GM12878 (cell line): Measurements from ENCODE around the gene USP36. TPM values are rescaled to one million over a fixed set of nuclear protein-coding genes. Genes with fewer than 3 reads are reported as not detected.

Experiments used
- ATAC-seq: fragments of 200-7000 bp; cut with Tn5 transposase; 3 replicates; pipeline ENCODE4 v1.9.1; 2020; ENCODE audit warnings: mild to moderate bottlenecking, moderate library complexity
- BruUV-seq: library from RNA; stranded (reverse); fragments of 400-500 nt; replicated peaks from 2 replicates; lab custom pipeline; 2021; lab: Mats Ljungman, UMichigan
- CTCF ChIA-PET: fragments of 300-600 bp; sonication (Branson Sonifier 250); formaldehyde crosslinking; extraction: SDS; loops from one replicate; lab custom pipeline; 2021; ENCODE audit warnings: inconsistent platforms; lab: Yijun Ruan, JAX
- POLR2A ChIA-PET: fragments of 350-600 bp; formaldehyde crosslinking; extraction: SDS; loops from one replicate; lab custom pipeline; 2021; ENCODE audit warnings: inconsistent platforms; lab: Charles Lee
- RAD21 ChIA-PET: fragments of 300-600 bp; sonication (Branson Sonifier 250); formaldehyde crosslinking; loops from one replicate; lab custom pipeline; 2023; ENCODE audit warnings: antibody characterized with exemption; ENCODE audit not compliant: unreplicated experiment; lab: Charles Lee
- SMC1A ChIA-PET: fragments of 300-600 bp; sonication (Branson Sonifier 250); formaldehyde crosslinking; loops from one replicate; lab custom pipeline; 2023; ENCODE audit not compliant: unreplicated experiment, uncharacterized antibody; lab: Charles Lee
- DNase-seq: peaks from one replicate; pipeline ENCODE4 v3.0.0-alpha.2; 2011; ENCODE audit warnings: low read depth, low spot score
- FAIRE-seq: peaks from 3 replicates; lab custom pipeline; 2011; peaks lifted over from hg19 to GRCh38; lab: Jason Lieb, UNC
- H2AFZ ChIP-seq: 2 replicates; pipeline ENCODE4 v1.6.0; 2011; ENCODE audit warnings: low read depth, low read length, control low read depth; ENCODE audit not compliant: control insufficient read depth
- H3K27ac ChIP-seq: 2 replicates; pipeline ENCODE4 v1.5.1; 2011; ENCODE audit warnings: control low read depth; ENCODE audit not compliant: control insufficient read depth, insufficient read depth
- H3K27me3 ChIP-seq, 2 experiments: replicated peaks in 1 of 2; 2 replicates each; pipeline versions ENCODE4 v1.6.0 to v1.6.1; 2011; ENCODE audit warnings: low read length in 1 of 2; ENCODE audit not compliant: control insufficient read depth in 2 of 2, insufficient read depth in 2 of 2
- H3K36me3 ChIP-seq, 2 experiments: 2 replicates each; pipeline ENCODE4 v1.5.1; 2011; ENCODE audit warnings: low read length in 1 of 2; ENCODE audit not compliant: control insufficient read depth in 2 of 2, insufficient read depth in 2 of 2
- H3K4me1 ChIP-seq: 2 replicates; pipeline ENCODE4 v1.6.1; 2011; ENCODE audit warnings: mild to moderate bottlenecking, low read length, moderate library complexity, mixed read lengths; ENCODE audit not compliant: control insufficient read depth, insufficient read depth
- H3K4me2 ChIP-seq: 2 replicates; pipeline ENCODE4 v1.6.0; 2011; ENCODE audit warnings: control low read depth; ENCODE audit not compliant: control insufficient read depth, insufficient read depth
- H3K4me3 ChIP-seq: fragments of 200-600 bp; sonication (generic); 2 replicates; pipeline ENCODE4 v1.5.1; 2016
- H3K79me2 ChIP-seq: 2 replicates; pipeline ENCODE4 v1.6.0; 2011; ENCODE audit warnings: low read length; ENCODE audit not compliant: control insufficient read depth, insufficient read depth
- H3K9ac ChIP-seq: 2 replicates; pipeline ENCODE4 v1.8.0; 2011; ENCODE audit warnings: low read length, control low read depth, mixed read lengths; ENCODE audit not compliant: control insufficient read depth, insufficient read depth
- H3K9me3 ChIP-seq: replicated peaks from 3 replicates; pipeline ENCODE4 v1.5.1; 2011; ENCODE audit warnings: mild to moderate bottlenecking, low read length; ENCODE audit not compliant: control insufficient read depth, insufficient read depth
- H4K20me1 ChIP-seq: 2 replicates; pipeline ENCODE4 v1.6.0; 2011; ENCODE audit not compliant: control insufficient read depth, insufficient read depth
- BMI1 ChIP-seq: fragments of 450-650 bp; IDR thresholded peaks from 2 replicates; pipeline ENCODE4 v1.6.1; 2016; ENCODE audit warnings: mild to moderate bottlenecking, moderate library complexity, borderline replicate concordance
- CBX5 ChIP-seq: sonication (generic); IDR thresholded peaks from 2 replicates; pipeline ENCODE4 v1.6.1; 2016; ENCODE audit warnings: low read depth, moderate library complexity, mild to moderate bottlenecking, inconsistent platforms
- EZH2 ChIP-seq: IDR thresholded peaks from 2 replicates; pipeline ENCODE4 v1.6.1; 2012; ENCODE audit warnings: low read depth, mild to moderate bottlenecking, control low read depth, inconsistent platforms, low read length, borderline replicate concordance; ENCODE audit not compliant: control insufficient read depth
- NR2F1 ChIP-seq: fragments of 450-650 bp; conservative IDR thresholded peaks from 2 replicates; pipeline ENCODE4 v1.6.1; 2017; ENCODE audit warnings: mild to moderate bottlenecking
- POU2F2 ChIP-seq: IDR thresholded peaks from 3 replicates; pipeline ENCODE4 v1.6.1; 2011; ENCODE audit warnings: low read depth, mild to moderate bottlenecking, low read length, borderline replicate concordance
- RB1 ChIP-seq: fragments of 450-650 bp; formaldehyde crosslinking; IDR thresholded peaks from 2 replicates; pipeline ENCODE4 v1.6.1; 2017; ENCODE audit warnings: mild to moderate bottlenecking, borderline replicate concordance
- RUNX3 ChIP-seq: IDR thresholded peaks from 2 replicates; pipeline ENCODE4 v1.6.1; 2012; ENCODE audit warnings: low read length, inconsistent platforms
- SMAD5 ChIP-seq: IDR thresholded peaks from 2 replicates; pipeline ENCODE4 v1.6.1; 2016; ENCODE audit warnings: antibody characterized with exemption, low read depth
- ZNF384 ChIP-seq: IDR thresholded peaks from 2 replicates; pipeline ENCODE4 v1.6.1; 2012; ENCODE audit warnings: low read depth, mild to moderate bottlenecking, low read length, improper control_type of control experiment, borderline replicate concordance
- WGBS: methylation state at CpG from one replicate; pipeline ENCODE4 v1.1.6; 2016; ENCODE audit warnings: low lambda C conversion rate; ENCODE audit not compliant: insufficient replicate concordance, insufficient coverage; ENCODE audit errors: missing lambda C conversion rate; 5-methylcytosine and 5-hydroxymethylcytosine counted together
- in situ Hi-C: fragments of 300-500 bp; cut with MboI; formaldehyde crosslinking; loops from 9 replicates; pipeline ENCODE4 v1.14.3; 2018; ENCODE audit warnings: mixed read lengths
- intact Hi-C: fragments of 100-400 bp; cut with micrococcal nuclease; formaldehyde crosslinking; loops from one replicate; pipeline ENCODE4 v1.14.2; 2022; ENCODE audit not compliant: unreplicated experiment
- polyA plus RNA-seq, 11 experiments: library from polyadenylated mRNA; depleted of rRNA in 4 of 11; unstranded in 6 of 11; stranded (reverse) in 5 of 11; fragments of >200 nt; fragmentation: Nextera tagmentation in 4 of 11; fragmentation: Illumina TruSeq in 1 of 11; extraction: Ambion mirVana in 4 of 11; extraction: Trizol in 1 of 11; gene quantifications; 1 replicate in 1 of 11; 2 replicates in 10 of 11; pipeline versions ENCODE4 v1.2.1 to v1.2.3, GENCODE V29; 2011 to 2016; ENCODE audit warnings: inconsistent platforms in 2 of 11, missing spikeins in 2 of 11, low read depth in 1 of 11
- total RNA-seq, 4 experiments: library from RNA; depleted of rRNA in 3 of 4; stranded (reverse); fragments of >200 nt in 3 of 4; fragmentation: Illumina TruSeq in 1 of 4; extraction: Trizol in 1 of 4; gene quantifications; 2 replicates each; pipeline versions ENCODE4 v1.2.1 to v1.2.3, GENCODE V29; 2013 to 2021
- TF ChIP-seq, protein P1 (sequence below): fragments of 450-650 bp; IDR thresholded peaks from 2 replicates; pipeline ENCODE4 v1.6.1; 2016; ENCODE audit warnings: mild to moderate bottlenecking, moderate library complexity, borderline replicate concordance
- TF ChIP-seq, protein P2 (sequence below): fragments of 450-650 bp; IDR thresholded peaks from 2 replicates; pipeline ENCODE4 v1.6.1; 2018; ENCODE audit warnings: borderline replicate concordance, mild to moderate bottlenecking; ENCODE audit not compliant: partially characterized antibody
- TF ChIP-seq, protein P3 (sequence below): IDR thresholded peaks from 2 replicates; pipeline ENCODE4 v1.6.1; 2012; ENCODE audit warnings: low read depth, low read length, improper control_type of control experiment

The USP36 gene
- total and polyA plus RNA-seq, 10 of the 15 experiments (the other 5 are each of a cell fraction or from before 2014, with no cell fraction given), result 7.2 to 65.7 (median 33.6) TPM

DNA sequence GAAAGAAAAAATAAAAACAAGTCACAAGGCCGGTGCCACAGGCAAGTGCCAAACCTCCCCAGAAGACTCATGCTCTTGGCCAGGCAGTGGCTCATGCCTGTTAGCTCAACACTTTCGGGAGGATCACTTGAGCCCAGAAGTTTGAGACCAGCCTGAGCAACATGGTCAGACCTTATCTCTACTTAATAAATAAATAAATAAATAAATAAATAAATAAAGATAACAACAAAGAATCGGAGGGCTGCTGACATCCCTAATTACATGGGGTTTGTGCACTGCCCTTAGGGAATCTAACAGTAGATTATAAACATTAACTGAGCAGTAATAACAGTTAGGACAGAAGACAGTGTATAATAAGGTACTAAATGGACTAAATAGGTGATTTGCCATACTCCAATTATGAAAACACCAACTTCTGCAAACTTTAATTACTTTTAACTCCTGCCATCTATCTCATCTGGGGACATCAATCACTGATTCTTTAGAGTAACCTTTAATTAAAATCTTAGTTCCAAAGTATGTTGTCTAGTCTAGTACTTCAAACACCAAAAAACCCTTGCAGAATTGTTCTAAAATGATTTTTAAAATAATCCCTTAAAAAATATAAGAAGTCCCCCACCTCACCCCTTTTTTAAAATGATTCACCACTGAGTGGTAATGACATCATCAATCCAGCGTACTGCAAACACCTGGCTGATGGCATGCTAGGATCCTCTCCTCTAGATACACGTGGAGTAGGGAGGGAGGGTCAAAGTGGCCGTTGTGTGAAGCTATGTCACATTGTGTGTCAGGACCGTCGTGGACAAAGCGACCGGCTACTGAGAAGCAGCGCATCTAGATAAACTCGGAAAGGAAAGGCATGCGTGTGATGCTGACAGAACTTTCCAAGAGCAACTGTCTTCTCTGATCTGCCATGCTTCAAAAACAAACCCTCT is 87.0 kb downstream of the USP36 start (continued):
- TF ChIP-seq, protein P1, sequence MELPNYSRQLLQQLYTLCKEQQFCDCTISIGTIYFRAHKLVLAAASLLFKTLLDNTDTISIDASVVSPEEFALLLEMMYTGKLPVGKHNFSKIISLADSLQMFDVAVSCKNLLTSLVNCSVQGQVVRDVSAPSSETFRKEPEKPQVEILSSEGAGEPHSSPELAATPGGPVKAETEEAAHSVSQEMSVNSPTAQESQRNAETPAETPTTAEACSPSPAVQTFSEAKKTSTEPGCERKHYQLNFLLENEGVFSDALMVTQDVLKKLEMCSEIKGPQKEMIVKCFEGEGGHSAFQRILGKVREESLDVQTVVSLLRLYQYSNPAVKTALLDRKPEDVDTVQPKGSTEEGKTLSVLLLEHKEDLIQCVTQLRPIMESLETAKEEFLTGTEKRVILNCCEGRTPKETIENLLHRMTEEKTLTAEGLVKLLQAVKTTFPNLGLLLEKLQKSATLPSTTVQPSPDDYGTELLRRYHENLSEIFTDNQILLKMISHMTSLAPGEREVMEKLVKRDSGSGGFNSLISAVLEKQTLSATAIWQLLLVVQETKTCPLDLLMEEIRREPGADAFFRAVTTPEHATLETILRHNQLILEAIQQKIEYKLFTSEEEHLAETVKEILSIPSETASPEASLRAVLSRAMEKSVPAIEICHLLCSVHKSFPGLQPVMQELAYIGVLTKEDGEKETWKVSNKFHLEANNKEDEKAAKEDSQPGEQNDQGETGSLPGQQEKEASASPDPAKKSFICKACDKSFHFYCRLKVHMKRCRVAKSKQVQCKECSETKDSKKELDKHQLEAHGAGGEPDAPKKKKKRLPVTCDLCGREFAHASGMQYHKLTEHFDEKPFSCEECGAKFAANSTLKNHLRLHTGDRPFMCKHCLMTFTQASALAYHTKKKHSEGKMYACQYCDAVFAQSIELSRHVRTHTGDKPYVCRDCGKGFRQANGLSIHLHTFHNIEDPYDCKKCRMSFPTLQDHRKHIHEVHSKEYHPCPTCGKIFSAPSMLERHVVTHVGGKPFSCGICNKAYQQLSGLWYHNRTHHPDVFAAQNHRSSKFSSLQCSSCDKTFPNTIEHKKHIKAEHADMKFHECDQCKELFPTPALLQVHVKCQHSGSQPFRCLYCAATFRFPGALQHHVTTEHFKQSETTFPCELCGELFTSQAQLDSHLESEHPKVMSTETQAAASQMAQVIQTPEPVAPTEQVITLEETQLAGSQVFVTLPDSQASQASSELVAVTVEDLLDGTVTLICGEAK, result no peak

DNA sequence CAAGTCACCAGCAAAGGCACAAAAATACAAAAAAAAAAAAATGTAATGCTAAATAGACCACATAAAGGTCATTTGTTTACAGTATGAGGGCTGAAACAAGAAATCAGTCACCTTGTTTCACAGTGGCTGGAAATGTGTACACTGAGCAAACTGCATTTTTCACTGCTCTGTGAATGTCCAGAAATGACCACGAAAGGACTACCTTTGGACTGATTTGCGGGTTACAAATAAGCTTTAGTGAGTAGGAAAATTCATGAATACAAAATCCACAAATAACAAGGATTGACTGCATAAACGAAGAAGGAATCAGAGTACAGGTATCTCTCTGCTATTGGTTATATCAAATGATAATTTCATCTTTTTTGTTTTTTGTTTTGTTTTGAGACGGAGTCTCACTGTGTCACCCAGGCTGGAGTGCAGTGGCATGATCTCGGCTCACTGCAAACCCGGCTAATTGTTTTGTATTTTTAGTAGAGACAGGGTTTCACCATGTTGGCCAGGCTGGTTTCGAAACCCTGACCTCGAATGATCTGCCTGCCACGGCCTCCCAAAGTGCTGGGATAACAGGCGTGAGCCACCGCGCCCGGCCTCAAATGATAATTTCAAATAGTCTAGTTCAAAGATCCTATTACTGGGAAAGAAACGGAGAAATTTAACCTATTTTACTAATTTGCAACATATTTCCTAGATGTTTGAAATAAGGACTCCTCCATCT is 89.0 kb downstream of the USP36 start:
- Histone ChIP-seq H3K36me3 (peaks cover 0 to under 1% of the 10 kb centered on the region in 2 experiments; a peak in 2 of 4 replicates), H3K79me2 (peaks cover 98% of the 10 kb centered on the region), H4K20me1 (no peaks in the 10 kb centered on the region), H3K27ac (peak overlapping the region; percentile 43), H2AFZ (no peak overlapping the region), H3K4me3 (no peak overlapping the region), H3K27me3 (no peaks in the 10 kb centered on the region), H3K9me3 (no peaks in the 10 kb centered on the region; the same call in 2 of the 3 replicates), H3K4me2 (peak overlapping the region; percentile 39), H3K4me1 (peaks cover 52% of the 10 kb centered on the region), H3K9ac (no peak overlapping the region)
- ChIA-PET SMC1A (interaction anchor here (0.7 to 2.2 kb wide), 6 partner anchors 15 to 41 kb away, joined by 3 to 6 read pairs (median 4); no protein-coding TSS in a partner anchor), POLR2A (interaction anchor here (0.7 to 6.6 kb wide), 3 partner anchors 16 to 859 kb away, joined by 3 to 67 read pairs (median 5); no protein-coding TSS in a partner anchor), CTCF (interaction anchor here (1.2 to 2.0 kb wide), 3 partner anchors 8 to 36 kb away, joined by 3 to 5 read pairs (median 5); no protein-coding TSS in a partner anchor), RAD21 (interaction anchor here (6.2 kb wide), 1 partner anchor 15 kb away, joined by 58 read pairs; no protein-coding TSS in a partner anchor)
- WGBS, result 52% methylated on average over 14 of the region's 14 CpGs
- in situ Hi-C loops, result no loop called here
- no TSS peak for BruUV-seq
- FAIRE-seq (no peak), DNase-seq (no peak), ATAC-seq (peak; percentile 12; the same call in 1 of the 3 replicates)
- intact Hi-C loops, result no loop called here
- TF ChIP-seq, protein P2, sequence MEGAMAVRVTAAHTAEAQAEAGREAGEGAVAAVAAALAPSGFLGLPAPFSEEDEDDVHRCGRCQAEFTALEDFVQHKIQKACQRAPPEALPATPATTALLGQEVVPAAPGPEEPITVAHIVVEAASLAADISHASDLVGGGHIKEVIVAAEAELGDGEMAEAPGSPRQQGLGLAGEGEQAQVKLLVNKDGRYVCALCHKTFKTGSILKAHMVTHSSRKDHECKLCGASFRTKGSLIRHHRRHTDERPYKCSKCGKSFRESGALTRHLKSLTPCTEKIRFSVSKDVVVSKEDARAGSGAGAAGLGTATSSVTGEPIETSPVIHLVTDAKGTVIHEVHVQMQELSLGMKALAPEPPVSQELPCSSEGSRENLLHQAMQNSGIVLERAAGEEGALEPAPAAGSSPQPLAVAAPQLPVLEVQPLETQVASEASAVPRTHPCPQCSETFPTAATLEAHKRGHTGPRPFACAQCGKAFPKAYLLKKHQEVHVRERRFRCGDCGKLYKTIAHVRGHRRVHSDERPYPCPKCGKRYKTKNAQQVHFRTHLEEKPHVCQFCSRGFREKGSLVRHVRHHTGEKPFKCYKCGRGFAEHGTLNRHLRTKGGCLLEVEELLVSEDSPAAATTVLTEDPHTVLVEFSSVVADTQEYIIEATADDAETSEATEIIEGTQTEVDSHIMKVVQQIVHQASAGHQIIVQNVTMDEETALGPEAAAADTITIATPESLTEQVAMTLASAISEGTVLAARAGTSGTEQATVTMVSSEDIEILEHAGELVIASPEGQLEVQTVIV, result no peak
- TF ChIP-seq RUNX3, result peak; percentile 48
- TF ChIP-seq CBX5, result no peak
- no peak for TF ChIP-seq POU2F2
- TF ChIP-seq EZH2, result no peak
- TF ChIP-seq NR2F1, result no peak
- peak; percentile 38; the same call in 1 of the 2 replicates for TF ChIP-seq ZNF384
- TF ChIP-seq, protein P3, sequence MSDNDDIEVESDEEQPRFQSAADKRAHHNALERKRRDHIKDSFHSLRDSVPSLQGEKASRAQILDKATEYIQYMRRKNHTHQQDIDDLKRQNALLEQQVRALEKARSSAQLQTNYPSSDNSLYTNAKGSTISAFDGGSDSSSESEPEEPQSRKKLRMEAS, result no peak
- no peak for TF ChIP-seq SMAD5
- no peak for TF ChIP-seq BMI1
- no peak for TF ChIP-seq RB1
